MM.1S (cell line): ENCODE data around the gene CNTFR.

Experiments
- DNase-seq: peaks from one replicate; pipeline ENCODE4 v3.0.0-alpha.2; 2015
- H2AFZ ChIP-seq: fragments of 300-600 bp; sonication (generic); 2 replicates; pipeline ENCODE4 v1.6.0; 2016; ENCODE audit warnings: antibody characterized with exemption, low read length
- H3F3A ChIP-seq: fragments of 300-600 bp; sonication (generic); 2 replicates; pipeline ENCODE4 v1.6.1; 2016; ENCODE audit warnings: mild to moderate bottlenecking, antibody characterized with exemption, low read length, moderate library complexity, mixed read lengths; ENCODE audit not compliant: insufficient read depth
- H3K27ac ChIP-seq: fragments of 300-600 bp; sonication (generic); 2 replicates; pipeline ENCODE4 v1.5.1; 2016; ENCODE audit warnings: mild to moderate bottlenecking, low read length
- H3K27me3 ChIP-seq: fragments of 300-600 bp; sonication (generic); replicated peaks from 2 replicates; pipeline ENCODE4 v1.6.0; 2016; ENCODE audit warnings: low read length; ENCODE audit not compliant: insufficient read depth
- H3K36me3 ChIP-seq: fragments of 300-600 bp; sonication (generic); replicated peaks from 2 replicates; pipeline ENCODE4 v1.6.1; 2016; ENCODE audit warnings: mild to moderate bottlenecking, low read length, mixed read lengths; ENCODE audit not compliant: insufficient read depth
- H3K4me1 ChIP-seq: fragments of 300-600 bp; sonication (generic); 2 replicates; pipeline ENCODE4 v1.6.1; 2016; ENCODE audit warnings: low read length, mixed read lengths
- H3K4me2 ChIP-seq: fragments of 300-600 bp; sonication (generic); 2 replicates; pipeline ENCODE4 v1.6.0; 2016; ENCODE audit warnings: low read depth, low read length
- H3K4me3 ChIP-seq: fragments of 300-600 bp; sonication (generic); 2 replicates; pipeline ENCODE4 v1.5.1; 2016; ENCODE audit warnings: low read length, mixed read lengths
- H3K79me2 ChIP-seq: fragments of 300-600 bp; sonication (generic); 2 replicates; pipeline ENCODE4 v1.6.1; 2016; ENCODE audit warnings: mixed run types, low read length, mixed read lengths
- H3K9ac ChIP-seq: fragments of 300-600 bp; sonication (generic); 2 replicates; pipeline ENCODE4 v1.6.1; 2016; ENCODE audit warnings: low read length, mixed read lengths
- H3K9me2 ChIP-seq: fragments of 300-600 bp; sonication (generic); replicated peaks from 2 replicates; pipeline ENCODE4 v1.6.1; 2016; ENCODE audit warnings: mild to moderate bottlenecking, low read length, mixed read lengths; ENCODE audit not compliant: insufficient read depth
- H3K9me3 ChIP-seq: fragments of 300-600 bp; sonication (generic); replicated peaks from 2 replicates; pipeline ENCODE4 v1.6.1; 2016; ENCODE audit warnings: mild to moderate bottlenecking, low read length, mixed read lengths; ENCODE audit not compliant: insufficient read depth
- H4K20me1 ChIP-seq: fragments of 300-600 bp; sonication (generic); 2 replicates; pipeline ENCODE4 v1.6.1; 2016; ENCODE audit warnings: mild to moderate bottlenecking, low read length, moderate library complexity, mixed read lengths; ENCODE audit not compliant: insufficient read depth
- CTCF ChIP-seq: fragments of 300-600 bp; sonication (generic); IDR thresholded peaks from 2 replicates; pipeline ENCODE4 v1.5.1; 2016; ENCODE audit warnings: antibody characterized with exemption, low read length, mixed read lengths
- EZH2 ChIP-seq: fragments of 300-600 bp; sonication (generic); optimal IDR thresholded peaks from 2 replicates; pipeline ENCODE3; 2017; ENCODE audit warnings: low read depth, mild to moderate bottlenecking, antibody characterized with exemption, low read length, mixed read lengths
- EZH2phosphoT487 ChIP-seq: fragments of 300-600 bp; sonication (generic); IDR thresholded peaks from 2 replicates; pipeline ENCODE4 v1.6.1; 2018; ENCODE audit warnings: antibody characterized with exemption, low read length

CNTFR gene

GRCh38 chr9:34591917-34592866, 2.7 kb upstream of the CNTFR start:
- Histone ChIP-seq H3K9me2 (no peaks in the 10 kb centered on the region), H3K79me2 (no peaks in the 10 kb centered on the region), H3K27ac (no peak overlapping the region), H3K9me3 (no peaks in the 10 kb centered on the region), H3K9ac (no peak overlapping the region), H3K4me3 (no peak overlapping the region), H3K27me3 (peaks cover 62% of the 10 kb centered on the region), H3F3A (no peaks in the 10 kb centered on the region), H3K36me3 (no peaks in the 10 kb centered on the region), H4K20me1 (no peaks in the 10 kb centered on the region), H3K4me1 (0 out of 2 replicates have a peak, but pooled peaks cover 3% of the 10 kb centered on the region), H2AFZ (no peak overlapping the region), H3K4me2 (peak overlapping the region; percentile 90; the same call in 1 of the 2 replicates)
- no peak for TF ChIP-seq EZH2phosphoT487
- TF ChIP-seq EZH2 = no peak
- TF ChIP-seq CTCF = no peak
- no peak for DNase-seq

GRCh38 chr9:34591248-34591916, 1.9 kb upstream of the CNTFR start:
- H3K79me2 ChIP-seq = no peaks in the 10 kb centered on the region
- H3F3A ChIP-seq = no peaks in the 10 kb centered on the region
- peak overlapping the region; percentile 90 for H3K4me2 ChIP-seq
- peak; percentile 74 for DNase-seq
- TF ChIP-seq EZH2phosphoT487 = no peak
- peak; percentile 85 for TF ChIP-seq CTCF
- no peak for TF ChIP-seq EZH2
- H3K27me3 ChIP-seq = peaks cover 70% of the 10 kb centered on the region
- peak overlapping the region; percentile 46 for H2AFZ ChIP-seq
- 0 out of 2 replicates have a peak, but pooled peaks cover 3% of the 10 kb centered on the region for H3K4me1 ChIP-seq
- no peaks in the 10 kb centered on the region for H3K36me3 ChIP-seq
- no peaks in the 10 kb centered on the region for H3K9me2 ChIP-seq
- H4K20me1 ChIP-seq = no peaks in the 10 kb centered on the region
- H3K9me3 ChIP-seq = no peaks in the 10 kb centered on the region
- H3K27ac ChIP-seq = no peak overlapping the region
- H3K4me3 ChIP-seq = peak overlapping the region; percentile 65
- no peak overlapping the region for H3K9ac ChIP-seq

- Histone ChIP-seq H3K4me2 (peak overlapping the region; percentile 90), H3K79me2 (no peaks in the 10 kb centered on the region), H3K27me3 (peaks cover 78% of the 10 kb centered on the region), H3K9ac (no peak overlapping the region), H3K27ac (no peak overlapping the region), H2AFZ (peak overlapping the region; percentile 46), H3K4me1 (0 out of 2 replicates have a peak, but pooled peaks cover 3% of the 10 kb centered on the region), H3F3A (no peaks in the 10 kb centered on the region), H4K20me1 (no peaks in the 10 kb centered on the region), H3K9me2 (no peaks in the 10 kb centered on the region), H3K36me3 (no peaks in the 10 kb centered on the region), H3K9me3 (no peaks in the 10 kb centered on the region), H3K4me3 (peak overlapping the region; percentile 65)
- DNase-seq = no peak
- TF ChIP-seq CTCF = no peak
- no peak for TF ChIP-seq EZH2phosphoT487
- TF ChIP-seq EZH2 = no peak
Observed at GRCh38 chr9:34590381-34591247, 1.1 kb upstream of the CNTFR start.
